ENCODE results near the gene MROH8. TPM values are rescaled to one million over a fixed set of nuclear protein-coding genes. Genes with fewer than 3 reads are reported as not detected.

MROH8 gene
- total RNA-seq, result 1.5 TPM

DNA sequence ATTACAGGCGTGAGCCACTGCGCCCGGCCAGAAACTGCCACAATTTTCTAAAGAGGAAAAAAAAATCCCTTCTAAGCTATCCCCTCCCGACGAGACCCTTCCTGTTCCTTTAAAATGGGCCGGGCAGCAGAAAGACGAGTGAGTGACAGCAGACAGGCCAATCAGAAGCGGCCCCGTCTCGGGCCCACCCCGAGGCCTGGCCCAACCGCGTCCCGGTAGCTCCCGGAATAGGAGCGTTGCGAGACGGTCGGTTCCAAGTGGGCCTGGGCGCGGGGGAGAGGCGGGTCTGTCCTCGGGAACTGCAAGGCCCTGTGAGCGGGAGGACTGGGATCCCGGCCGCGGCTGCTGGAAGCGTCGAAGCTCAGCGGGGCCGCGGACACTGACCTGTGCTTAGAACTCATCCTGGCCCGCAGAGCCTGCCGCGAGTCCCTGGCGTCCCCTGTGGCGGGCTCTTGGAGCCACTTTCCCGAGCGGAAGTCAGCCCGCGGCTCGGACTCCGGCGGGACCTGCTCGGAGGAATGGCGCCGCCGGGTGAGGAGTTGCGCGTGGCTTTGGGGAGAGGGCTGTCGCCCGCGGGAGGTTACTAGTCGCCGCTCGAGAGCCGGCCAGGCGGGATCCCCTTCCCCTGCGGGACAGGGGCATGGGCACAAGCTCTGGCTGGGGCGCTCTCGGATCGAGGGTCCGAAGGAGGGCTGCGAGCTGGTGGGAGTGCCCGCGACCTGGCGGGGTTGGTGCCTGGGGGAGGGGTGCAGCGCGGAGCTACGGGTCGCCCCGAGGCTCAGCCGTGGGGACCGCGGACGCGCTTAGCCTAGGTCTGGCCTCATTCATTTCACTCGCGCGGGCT lies at the start of gene MROH8, which contains the start of gene RPN2:
TSS of gene MROH8 (minus strand) at position 710 of the 844 bp plus-strand sequence.
TSS of gene RPN2 (plus strand) at position 492 of the 844 bp plus-strand sequence. CDS start at position 519, 27 bp downstream.
- peak within 1 kb of the TSS; percentile 96 for H3K27ac ChIP-seq
- intact Hi-C loops (cut with DNase I), result no loop called here
- H3K4me3 ChIP-seq, result peak within 1 kb of the TSS; percentile 76 to 86
- no peaks in the 10 kb centered on the region for H3K27me3 ChIP-seq
- peak; percentile 98 to 99 for DNase-seq (ENCODE audit: extremely low spot score in 2 of 2)
- peak in 1 of 2 donors; percentile 45 for TF ChIP-seq POLR2A (IDR thresholded peaks at IDR 0.05)
- TF ChIP-seq POLR2AphosphoS5 (IDR thresholded peaks at IDR 0.05; ENCODE audit: insufficient read depth in 1 of 2, low read depth in 1 of 2), result peak; percentile 92 to 96
- TF ChIP-seq, protein P1, sequence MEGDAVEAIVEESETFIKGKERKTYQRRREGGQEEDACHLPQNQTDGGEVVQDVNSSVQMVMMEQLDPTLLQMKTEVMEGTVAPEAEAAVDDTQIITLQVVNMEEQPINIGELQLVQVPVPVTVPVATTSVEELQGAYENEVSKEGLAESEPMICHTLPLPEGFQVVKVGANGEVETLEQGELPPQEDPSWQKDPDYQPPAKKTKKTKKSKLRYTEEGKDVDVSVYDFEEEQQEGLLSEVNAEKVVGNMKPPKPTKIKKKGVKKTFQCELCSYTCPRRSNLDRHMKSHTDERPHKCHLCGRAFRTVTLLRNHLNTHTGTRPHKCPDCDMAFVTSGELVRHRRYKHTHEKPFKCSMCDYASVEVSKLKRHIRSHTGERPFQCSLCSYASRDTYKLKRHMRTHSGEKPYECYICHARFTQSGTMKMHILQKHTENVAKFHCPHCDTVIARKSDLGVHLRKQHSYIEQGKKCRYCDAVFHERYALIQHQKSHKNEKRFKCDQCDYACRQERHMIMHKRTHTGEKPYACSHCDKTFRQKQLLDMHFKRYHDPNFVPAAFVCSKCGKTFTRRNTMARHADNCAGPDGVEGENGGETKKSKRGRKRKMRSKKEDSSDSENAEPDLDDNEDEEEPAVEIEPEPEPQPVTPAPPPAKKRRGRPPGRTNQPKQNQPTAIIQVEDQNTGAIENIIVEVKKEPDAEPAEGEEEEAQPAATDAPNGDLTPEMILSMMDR (IDR thresholded peaks at IDR 0.05), result no peak
- no peaks in the 10 kb centered on the region for H3K36me3 ChIP-seq
- H3K9me3 ChIP-seq, result no peaks in the 10 kb centered on the region
- peaks cover 30% of the 10 kb centered on the region for H3K4me1 ChIP-seq

DNA sequence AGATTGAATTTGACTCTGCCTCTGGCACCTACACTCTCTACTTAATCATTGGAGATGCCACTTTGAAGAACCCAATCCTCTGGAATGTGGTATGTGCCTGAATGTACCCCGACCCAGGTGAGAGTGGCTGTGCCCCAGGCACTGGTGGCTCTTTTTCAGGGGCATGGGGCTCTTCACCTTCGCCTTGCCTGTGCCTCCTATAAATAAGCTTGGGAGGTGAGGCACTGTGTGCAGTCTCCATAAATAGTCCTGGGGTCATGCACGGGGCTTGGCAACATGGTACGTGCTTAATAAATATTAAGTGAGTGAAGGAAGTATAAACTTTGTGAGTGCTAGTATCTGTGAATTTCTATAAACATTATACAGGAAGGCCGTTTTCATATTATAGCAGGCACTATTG lies 49.3 kb upstream of the MROH8 start:
- Histone ChIP-seq H3K4me1 (peaks cover 30% of the 10 kb centered on the region), H3K36me3 (peaks cover 0 to 98% of the 10 kb centered on the region in 2 donors), H3K27ac (peak overlapping the region; percentile 40), H3K4me3 (no peak overlapping the region), H3K27me3 (no peaks in the 10 kb centered on the region), H3K9me3 (no peaks in the 10 kb centered on the region)
- TF ChIP-seq POLR2A (IDR thresholded peaks at IDR 0.05) (no peak), POLR2AphosphoS5 (IDR thresholded peaks at IDR 0.05; ENCODE audit: insufficient read depth in 1 of 2, low read depth in 1 of 2) (no peak)
- TF ChIP-seq, protein P1 (IDR thresholded peaks at IDR 0.05), result no peak
- intact Hi-C loops (cut with DNase I), result no loop called here
- DNase-seq (ENCODE audit: extremely low spot score in 2 of 2), result no peak

DNA sequence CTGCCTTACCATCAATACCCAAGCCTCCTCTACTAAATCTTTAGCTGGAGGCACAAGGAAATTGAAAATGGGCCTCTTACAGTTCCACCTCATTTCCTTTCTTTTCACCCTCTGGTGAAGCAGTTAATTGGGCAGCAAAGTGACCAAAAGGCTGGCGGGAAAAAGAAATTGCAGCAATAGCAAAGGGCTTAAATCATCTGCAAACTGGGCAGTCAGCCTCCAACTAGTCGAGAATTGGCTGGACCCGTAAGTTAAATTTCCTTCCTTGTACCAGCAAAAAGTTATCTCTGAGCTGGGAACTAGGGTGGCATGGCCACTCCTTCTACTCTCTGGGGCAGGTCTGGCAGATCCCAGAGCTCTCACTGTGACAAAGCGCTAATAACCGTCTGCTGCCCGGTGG lies 48.7 kb upstream of the MROH8 start:
- TF ChIP-seq POLR2AphosphoS5 (IDR thresholded peaks at IDR 0.05; ENCODE audit: insufficient read depth in 1 of 2, low read depth in 1 of 2) (no peak), POLR2A (IDR thresholded peaks at IDR 0.05) (no peak)
- TF ChIP-seq, protein P1 (IDR thresholded peaks at IDR 0.05), result no peak
- no peak for DNase-seq (ENCODE audit: extremely low spot score in 2 of 2)
- peak overlapping the region; percentile 40 for H3K27ac ChIP-seq
- no peaks in the 10 kb centered on the region for H3K9me3 ChIP-seq
- no peak overlapping the region for H3K4me3 ChIP-seq
- peaks cover 0 to 92% of the 10 kb centered on the region in 2 donors for H3K36me3 ChIP-seq
- H3K27me3 ChIP-seq, result no peaks in the 10 kb centered on the region
- peaks cover 30% of the 10 kb centered on the region for H3K4me1 ChIP-seq
- intact Hi-C loops (cut with DNase I), result no loop called here

DNA sequence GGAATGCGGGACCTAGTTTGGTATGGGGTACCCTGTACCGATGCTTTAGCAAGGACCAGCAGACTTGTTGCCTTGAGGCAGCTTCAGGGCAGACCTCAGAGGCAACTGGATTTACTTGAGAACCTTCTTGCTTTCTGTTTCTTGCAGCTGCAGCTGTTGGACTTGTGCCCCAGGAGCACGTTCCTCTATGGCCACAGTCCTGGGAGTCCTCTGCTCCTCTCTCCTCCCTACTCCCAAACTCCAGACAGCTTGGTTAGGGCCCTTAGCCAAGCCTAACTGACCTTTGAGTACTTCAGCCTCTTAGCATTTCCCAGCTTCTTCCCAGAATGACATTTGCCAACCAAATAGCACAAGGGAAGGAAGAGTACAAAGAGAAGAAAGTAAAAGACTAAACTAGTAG lies 47.5 kb upstream of the MROH8 start:
- TF ChIP-seq POLR2A (IDR thresholded peaks at IDR 0.05) (no peak), POLR2AphosphoS5 (IDR thresholded peaks at IDR 0.05; ENCODE audit: insufficient read depth in 1 of 2, low read depth in 1 of 2) (no peak)
- TF ChIP-seq, protein P1 (IDR thresholded peaks at IDR 0.05), result no peak
- Histone ChIP-seq H3K4me1 (peaks cover 30% of the 10 kb centered on the region), H3K27me3 (no peaks in the 10 kb centered on the region), H3K27ac (peak overlapping the region; percentile 1), H3K9me3 (no peaks in the 10 kb centered on the region), H3K4me3 (no peak overlapping the region), H3K36me3 (peaks cover 0 to 83% of the 10 kb centered on the region in 2 donors)
- no peak for DNase-seq (ENCODE audit: extremely low spot score in 2 of 2)
- intact Hi-C loops (cut with DNase I), result no loop called here

DNA sequence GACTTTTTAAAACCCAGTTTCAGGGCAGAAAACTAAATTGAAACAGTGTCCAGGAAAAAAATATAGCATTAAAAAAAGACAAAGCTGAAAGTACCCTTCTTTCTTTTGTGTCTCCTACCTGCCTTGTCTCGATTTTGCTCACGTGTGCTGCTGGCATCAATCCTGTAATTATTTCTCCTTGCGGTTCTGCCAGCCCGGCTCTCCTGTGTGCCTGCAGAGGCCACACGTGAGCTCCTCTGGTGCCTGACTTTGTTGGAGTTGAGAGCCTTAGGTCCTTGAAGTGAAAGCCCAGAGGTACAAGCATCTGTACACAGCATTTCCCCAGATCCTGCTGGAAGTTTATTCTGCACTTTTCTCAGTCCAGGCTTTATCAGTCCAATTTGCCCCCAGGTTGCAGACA lies 45.8 kb upstream of the MROH8 start:
- intact Hi-C loops (cut with DNase I), result no loop called here
- Histone ChIP-seq H3K27ac (no peak overlapping the region), H3K27me3 (no peaks in the 10 kb centered on the region), H3K4me3 (no peak overlapping the region), H3K4me1 (peaks cover 39% of the 10 kb centered on the region), H3K36me3 (peaks cover 0 to 65% of the 10 kb centered on the region in 2 donors), H3K9me3 (no peaks in the 10 kb centered on the region)
- DNase-seq (ENCODE audit: extremely low spot score in 2 of 2), result no peak
- no peak for TF ChIP-seq POLR2A (IDR thresholded peaks at IDR 0.05)
- TF ChIP-seq, protein P1 (IDR thresholded peaks at IDR 0.05), result no peak
- no peak for TF ChIP-seq POLR2AphosphoS5 (IDR thresholded peaks at IDR 0.05; ENCODE audit: insufficient read depth in 1 of 2, low read depth in 1 of 2)

Measured in vagina (tissue), 2 donors.